Panc1 (cell line): ENCODE results near the gene ATP9A. TPM values are rescaled to one million over a fixed set of nuclear protein-coding genes. Genes with fewer than 3 reads are reported as not detected.

Source experiments
- ATAC-seq: fragments of 200-7000 bp; cut with Tn5 transposase; 2 replicates; pipeline ENCODE4 v1.9.1; 2020; ENCODE audit warnings: mild to moderate bottlenecking, moderate library complexity
- BruUV-seq: library from RNA; stranded (reverse); fragments of 400-500 nt; replicated peaks from 2 replicates; lab custom pipeline; 2021; lab: Mats Ljungman, UMichigan
- CTCF ChIA-PET: fragments of 300-600 bp; sonication (Branson Sonifier 250); formaldehyde crosslinking; loops from one replicate; lab custom pipeline; 2022; ENCODE audit warnings: antibody characterized with exemption; lab: Charles Lee
- POLR2A ChIA-PET: fragments of 300-600 bp; sonication (Branson Sonifier 250); formaldehyde crosslinking; loops from one replicate; lab custom pipeline; 2022; ENCODE audit warnings: antibody characterized with exemption; lab: Charles Lee
- DNase-seq: peaks from one replicate; pipeline ENCODE4 v3.0.0-alpha.2; 2010; ENCODE audit warnings: low read depth, low spot score
- H3K27ac ChIP-seq: 2 replicates; pipeline ENCODE4 v1.5.1; 2011; ENCODE audit warnings: mild to moderate bottlenecking, low read length, inconsistent platforms
- H3K27me3 ChIP-seq: fragments of 200-500 bp; sonication (Bioruptor generic); 2 replicates; pipeline ENCODE4 v1.6.0; 2014; ENCODE audit warnings: low read length, inconsistent platforms; ENCODE audit not compliant: control insufficient read depth, insufficient read depth
- H3K36me3 ChIP-seq: fragments of 200-500 bp; sonication (Bioruptor generic); 2 replicates; pipeline ENCODE4 v1.5.1; 2014; ENCODE audit warnings: inconsistent platforms, mild to moderate bottlenecking, low read length, moderate library complexity; ENCODE audit not compliant: control insufficient read depth, insufficient read depth
- H3K4me1 ChIP-seq: 2 replicates; pipeline ENCODE4 v1.5.1; 2011; ENCODE audit warnings: inconsistent platforms, mild to moderate bottlenecking, low read length, moderate library complexity; ENCODE audit not compliant: control insufficient read depth, insufficient read depth
- H3K4me3 ChIP-seq, 2 experiments: 2 replicates each; pipeline ENCODE4 v1.5.1; 2011 to 2012; ENCODE audit warnings: low read depth in 2 of 2, low read length in 2 of 2, mild to moderate bottlenecking in 2 of 2, inconsistent platforms in 1 of 2, moderate library complexity in 1 of 2
- H3K9me3 ChIP-seq: fragments of 200-500 bp; sonication (Bioruptor generic); 2 replicates; pipeline ENCODE4 v1.5.1; 2014; ENCODE audit warnings: low read depth, mild to moderate bottlenecking, inconsistent platforms, low read length, moderate library complexity; ENCODE audit not compliant: control insufficient read depth, insufficient read depth
- CTCF ChIP-seq: fragments of 450-650 bp; IDR thresholded peaks from 2 replicates; pipeline ENCODE4 v1.5.1; 2017; ENCODE audit warnings: mild to moderate bottlenecking
- POLR2AphosphoS5 ChIP-seq: IDR thresholded peaks from 2 replicates; pipeline ENCODE4 v1.6.1; 2012; ENCODE audit warnings: mild to moderate bottlenecking, low read depth, low read length, moderate library complexity
- SIN3A ChIP-seq: IDR thresholded peaks from 2 replicates; pipeline ENCODE4 v1.6.1; 2012; ENCODE audit warnings: low read depth, mild to moderate bottlenecking, low read length, moderate library complexity, borderline replicate concordance; ENCODE audit not compliant: insufficient read depth
- TCF7L2 ChIP-seq: IDR thresholded peaks from 2 replicates; pipeline ENCODE4 v1.6.1; 2011; ENCODE audit warnings: mild to moderate bottlenecking, low read depth, low read length, inconsistent platforms
- in situ Hi-C: cut with HindIII; loops from 2 replicates; pipeline ENCODE4 v1.10.0; 2016; ENCODE audit warnings: low sequenced_read_pairs, low pct_unique_long_range_greater_than_20kb
- intact Hi-C: fragments of 100-400 bp; cut with micrococcal nuclease; formaldehyde crosslinking; loops from one replicate; pipeline ENCODE4 v1.10.0; 2022; ENCODE audit not compliant: unreplicated experiment
- total RNA-seq: library from RNA; stranded (reverse); gene quantifications from one replicate; pipeline ENCODE4 v1.2.1, GENCODE V29; 2021; ENCODE audit not compliant: unreplicated experiment
- TF ChIP-seq, protein P1 (sequence below), 2 experiments: IDR thresholded peaks; 2 replicates each; pipeline ENCODE4 v1.6.1; 2011 to 2012; ENCODE audit warnings: low read depth in 2 of 2, control low read depth in 1 of 2, low read length in 1 of 2, mild to moderate bottlenecking in 1 of 2, moderate library complexity in 1 of 2; ENCODE audit not compliant: insufficient read depth in 1 of 2

The ATP9A gene
- total RNA-seq, 1 experiment from 2014 or later, result 8.7 TPM

DNA sequence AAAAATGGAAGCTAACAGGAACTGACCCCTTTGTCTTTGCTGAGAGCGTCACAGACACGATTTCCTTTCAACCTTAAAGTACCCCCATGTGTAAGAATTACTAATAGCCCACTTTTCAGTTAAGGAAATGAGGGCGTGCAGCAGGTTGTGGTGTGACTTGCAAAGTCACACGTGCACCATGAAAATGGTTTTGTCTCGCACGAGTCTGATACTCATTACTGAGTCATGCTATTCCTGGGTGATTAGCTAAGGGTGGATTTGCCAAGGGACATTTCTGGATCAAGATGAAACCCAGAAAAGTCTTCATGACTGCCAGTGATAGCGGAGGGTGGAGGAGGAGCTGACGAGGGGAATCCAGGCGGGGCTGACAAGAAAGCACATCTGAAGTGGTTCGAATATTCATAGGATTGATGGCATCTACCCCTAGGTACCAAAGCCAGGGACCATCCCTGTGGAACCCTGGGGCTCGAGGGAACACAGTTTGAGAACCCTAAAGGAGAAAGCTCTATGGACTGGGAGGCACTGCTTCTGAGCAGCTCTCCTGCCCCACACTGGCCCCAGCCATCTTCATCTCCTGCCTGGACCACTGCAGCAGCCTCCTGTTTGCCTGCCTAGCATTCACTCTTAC, 213.5 kb downstream of the ATP9A start:
- intact Hi-C loops (no loop called here), in situ Hi-C loops (no loop called here)
- Histone ChIP-seq H3K27ac (no peak overlapping the region), H3K36me3 (no peaks in the 10 kb centered on the region), H3K4me1 (no peaks in the 10 kb centered on the region), H3K27me3 (no peaks in the 10 kb centered on the region), H3K9me3 (no peaks in the 10 kb centered on the region), H3K4me3 (no peak overlapping the region)
- TF ChIP-seq TCF7L2, result no peak
- TF ChIP-seq, protein P1, sequence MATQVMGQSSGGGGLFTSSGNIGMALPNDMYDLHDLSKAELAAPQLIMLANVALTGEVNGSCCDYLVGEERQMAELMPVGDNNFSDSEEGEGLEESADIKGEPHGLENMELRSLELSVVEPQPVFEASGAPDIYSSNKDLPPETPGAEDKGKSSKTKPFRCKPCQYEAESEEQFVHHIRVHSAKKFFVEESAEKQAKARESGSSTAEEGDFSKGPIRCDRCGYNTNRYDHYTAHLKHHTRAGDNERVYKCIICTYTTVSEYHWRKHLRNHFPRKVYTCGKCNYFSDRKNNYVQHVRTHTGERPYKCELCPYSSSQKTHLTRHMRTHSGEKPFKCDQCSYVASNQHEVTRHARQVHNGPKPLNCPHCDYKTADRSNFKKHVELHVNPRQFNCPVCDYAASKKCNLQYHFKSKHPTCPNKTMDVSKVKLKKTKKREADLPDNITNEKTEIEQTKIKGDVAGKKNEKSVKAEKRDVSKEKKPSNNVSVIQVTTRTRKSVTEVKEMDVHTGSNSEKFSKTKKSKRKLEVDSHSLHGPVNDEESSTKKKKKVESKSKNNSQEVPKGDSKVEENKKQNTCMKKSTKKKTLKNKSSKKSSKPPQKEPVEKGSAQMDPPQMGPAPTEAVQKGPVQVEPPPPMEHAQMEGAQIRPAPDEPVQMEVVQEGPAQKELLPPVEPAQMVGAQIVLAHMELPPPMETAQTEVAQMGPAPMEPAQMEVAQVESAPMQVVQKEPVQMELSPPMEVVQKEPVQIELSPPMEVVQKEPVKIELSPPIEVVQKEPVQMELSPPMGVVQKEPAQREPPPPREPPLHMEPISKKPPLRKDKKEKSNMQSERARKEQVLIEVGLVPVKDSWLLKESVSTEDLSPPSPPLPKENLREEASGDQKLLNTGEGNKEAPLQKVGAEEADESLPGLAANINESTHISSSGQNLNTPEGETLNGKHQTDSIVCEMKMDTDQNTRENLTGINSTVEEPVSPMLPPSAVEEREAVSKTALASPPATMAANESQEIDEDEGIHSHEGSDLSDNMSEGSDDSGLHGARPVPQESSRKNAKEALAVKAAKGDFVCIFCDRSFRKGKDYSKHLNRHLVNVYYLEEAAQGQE (IDR thresholded peaks at IDR 0.05; ENCODE audit: insufficient read depth in 1 of 2, low read depth in 2 of 2, low read length in 1 of 2), result no peak
- TF ChIP-seq CTCF, result no peak
- no peak for TF ChIP-seq POLR2AphosphoS5
- no peak for TF ChIP-seq SIN3A
- no peak for ATAC-seq
- POLR2A ChIA-PET, result no interaction called here
- CTCF ChIA-PET, result interaction anchor here (0.6 to 1.2 kb wide), 2 partner anchors 8 to 98 kb away, joined by 3 to 4 read pairs; no protein-coding TSS in a partner anchor
- DNase-seq, result no peak
- no TSS peak for BruUV-seq

GRCh38 chr20:51553897-51554486, 214.2 kb downstream of the ATP9A start:
- POLR2A ChIA-PET, result no interaction called here
- Histone ChIP-seq H3K27ac (no peak overlapping the region), H3K27me3 (no peaks in the 10 kb centered on the region), H3K9me3 (no peaks in the 10 kb centered on the region), H3K4me1 (no peaks in the 10 kb centered on the region), H3K36me3 (no peaks in the 10 kb centered on the region), H3K4me3 (no peak overlapping the region)
- CTCF ChIA-PET, result interaction anchor here (1.2 kb wide), 1 partner anchor 9 kb away, joined by 4 read pairs; no protein-coding TSS in a partner anchor
- ATAC-seq (no peak), DNase-seq (no peak)
- no TSS peak for BruUV-seq
- in situ Hi-C loops (no loop called here), intact Hi-C loops (no loop called here)
- TF ChIP-seq, protein P1 (IDR thresholded peaks at IDR 0.05; ENCODE audit: insufficient read depth in 1 of 2, low read depth in 2 of 2, low read length in 1 of 2), result no peak
- no peak for TF ChIP-seq POLR2AphosphoS5
- TF ChIP-seq CTCF, result no peak
- TF ChIP-seq TCF7L2, result no peak
- TF ChIP-seq SIN3A, result no peak
